Activated B cell treated with CpG ODN at 0.5 μM for 24 hours (primary cell): ENCODE data around the gene TMEM121. TPM values are rescaled to one million over a fixed set of nuclear protein-coding genes. Genes with fewer than 3 reads are reported as not detected.
A peak's percentile ranks its signal among the peaks of the same experiment; 100 is the strongest.
"Not testable (repeated sequence)": the region's sequence is repeated elsewhere in the genome, so short reads cannot be mapped to it uniquely, and the experiment has no call there.

Source experiments
- ATAC-seq: fragments of 200-7000 bp; cut with Tn5 transposase; one replicate; pipeline ENCODE4 v1.10.0; 2021; ENCODE audit warnings: low read depth, mild to moderate bottlenecking, moderate library complexity
- CTCF ChIA-PET: fragments of 350-600 bp; sonication (Branson Sonifier 250); formaldehyde crosslinking; loops from one replicate; lab custom pipeline; 2021; ENCODE audit warnings: antibody characterized with exemption; lab: Charles Lee
- POLR2A ChIA-PET: fragments of 350-600 bp; sonication (Branson Sonifier 250); formaldehyde crosslinking; loops from one replicate; lab custom pipeline; 2021; ENCODE audit warnings: antibody characterized with exemption; lab: Charles Lee
- DNase-seq: peaks from one replicate; pipeline ENCODE4 v3.0.0; 2022
- H3K27ac Mint-ChIP-seq: one replicate; pipeline ENCODE4 v1.8.0; 2020; ENCODE audit warnings: mixed read lengths
- H3K27me3 Mint-ChIP-seq: one replicate; pipeline ENCODE4 v1.8.0; 2021; ENCODE audit warnings: mixed read lengths
- H3K36me3 Mint-ChIP-seq: one replicate; pipeline ENCODE4 v1.8.0; 2021; ENCODE audit warnings: low read depth, mixed read lengths
- H3K4me1 Mint-ChIP-seq: one replicate; pipeline ENCODE4 v1.8.0; 2021; ENCODE audit warnings: mixed read lengths
- H3K4me3 Mint-ChIP-seq: one replicate; pipeline ENCODE4 v1.8.0; 2020; ENCODE audit warnings: mild to moderate bottlenecking, mixed read lengths
- H3K9me3 Mint-ChIP-seq: one replicate; pipeline ENCODE4 v1.8.0; 2020; ENCODE audit warnings: mixed read lengths
- intact Hi-C: fragments of 100-400 bp; cut with micrococcal nuclease; formaldehyde crosslinking; loops from one replicate; pipeline ENCODE4 v1.15.1; 2024
- total RNA-seq: library from RNA; stranded (reverse); gene quantifications from 2 replicates; pipeline ENCODE4 v1.2.3, GENCODE V29; 2022
- TF ChIP-seq, protein P1 (sequence below): fragments of 200-600 bp; IDR thresholded peaks from one replicate; pipeline ENCODE4 v1.8.0; 2022; ENCODE audit warnings: antibody characterized with exemption, mild to moderate bottlenecking

The TMEM121 gene
- total RNA-seq, 1 donor from 2014 or later = 1.6 TPM

DNA sequence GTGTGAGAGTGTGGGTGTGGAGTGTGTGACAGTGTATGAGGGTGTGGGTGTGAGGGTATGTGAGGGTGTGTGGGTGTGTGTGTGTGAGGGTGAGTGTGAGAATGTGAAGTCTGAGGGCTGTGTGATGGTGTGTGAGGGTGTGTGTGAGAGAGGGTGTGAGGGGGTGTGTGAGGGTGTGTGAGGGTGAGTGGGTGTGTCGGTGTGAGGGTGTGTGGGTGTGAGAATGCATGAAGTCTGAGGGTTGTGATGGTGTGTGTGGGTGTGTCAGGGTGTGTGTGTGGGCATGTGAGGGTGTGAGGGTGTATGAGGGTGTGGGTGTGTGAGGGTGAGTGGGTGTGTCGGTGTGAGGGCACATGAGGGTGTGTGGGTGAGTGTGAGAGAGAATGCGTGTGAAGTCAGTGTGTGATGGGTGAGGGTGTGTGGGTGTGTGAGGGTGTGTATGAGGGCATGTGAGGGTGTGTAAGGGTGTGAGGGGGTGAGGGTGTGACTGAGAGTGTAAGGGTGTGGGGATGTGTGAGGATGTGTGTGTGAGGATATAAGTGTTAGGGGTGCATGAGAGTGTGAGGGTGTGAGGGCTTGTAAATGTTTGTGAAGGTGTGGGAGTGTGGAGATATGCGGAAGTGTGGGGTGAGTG is 36.4 kb downstream of the TMEM121 start:
- TF ChIP-seq, protein P1, sequence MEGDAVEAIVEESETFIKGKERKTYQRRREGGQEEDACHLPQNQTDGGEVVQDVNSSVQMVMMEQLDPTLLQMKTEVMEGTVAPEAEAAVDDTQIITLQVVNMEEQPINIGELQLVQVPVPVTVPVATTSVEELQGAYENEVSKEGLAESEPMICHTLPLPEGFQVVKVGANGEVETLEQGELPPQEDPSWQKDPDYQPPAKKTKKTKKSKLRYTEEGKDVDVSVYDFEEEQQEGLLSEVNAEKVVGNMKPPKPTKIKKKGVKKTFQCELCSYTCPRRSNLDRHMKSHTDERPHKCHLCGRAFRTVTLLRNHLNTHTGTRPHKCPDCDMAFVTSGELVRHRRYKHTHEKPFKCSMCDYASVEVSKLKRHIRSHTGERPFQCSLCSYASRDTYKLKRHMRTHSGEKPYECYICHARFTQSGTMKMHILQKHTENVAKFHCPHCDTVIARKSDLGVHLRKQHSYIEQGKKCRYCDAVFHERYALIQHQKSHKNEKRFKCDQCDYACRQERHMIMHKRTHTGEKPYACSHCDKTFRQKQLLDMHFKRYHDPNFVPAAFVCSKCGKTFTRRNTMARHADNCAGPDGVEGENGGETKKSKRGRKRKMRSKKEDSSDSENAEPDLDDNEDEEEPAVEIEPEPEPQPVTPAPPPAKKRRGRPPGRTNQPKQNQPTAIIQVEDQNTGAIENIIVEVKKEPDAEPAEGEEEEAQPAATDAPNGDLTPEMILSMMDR = no peak
- peak overlapping the region; percentile 56 for H3K4me3 Mint-ChIP-seq
- H3K4me1 Mint-ChIP-seq = peaks cover 36% of the 10 kb centered on the region
- no peaks in the 10 kb centered on the region for H3K36me3 Mint-ChIP-seq
- intact Hi-C loops = no loop called here
- H3K9me3 Mint-ChIP-seq = no peaks in the 10 kb centered on the region
- POLR2A ChIA-PET = no interaction called here
- DNase-seq (no peak), ATAC-seq (no peak)
- CTCF ChIA-PET = no interaction called here
- no peaks in the 10 kb centered on the region for H3K27me3 Mint-ChIP-seq
- H3K27ac Mint-ChIP-seq = peak overlapping the region; percentile 97

DNA sequence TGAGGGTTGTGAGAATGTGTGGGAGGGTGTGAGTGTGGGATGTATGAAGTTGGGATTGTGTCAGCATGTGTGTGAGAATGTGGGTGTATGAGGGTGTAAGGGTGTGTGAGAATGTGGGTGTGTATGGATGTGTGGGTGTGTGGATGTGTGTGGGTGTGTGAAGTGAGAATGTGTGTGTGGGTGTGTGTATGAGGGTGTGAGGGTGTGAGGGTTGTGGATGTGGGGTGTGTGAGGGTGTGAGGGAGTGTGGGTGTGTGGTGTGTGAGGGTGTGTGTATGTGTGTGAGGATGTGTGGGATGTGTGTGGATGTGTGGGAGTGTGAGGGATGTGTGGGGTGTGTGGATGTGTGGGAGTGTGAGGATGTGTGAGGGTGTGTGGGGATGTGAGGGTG is 37.0 kb downstream of the TMEM121 start:
- DNase-seq (no peak), ATAC-seq (no peak)
- no peaks in the 10 kb centered on the region for H3K27me3 Mint-ChIP-seq
- TF ChIP-seq, protein P1 = no peak
- H3K4me3 Mint-ChIP-seq = peak overlapping the region; percentile 16
- no peaks in the 10 kb centered on the region for H3K9me3 Mint-ChIP-seq
- H3K36me3 Mint-ChIP-seq = no peaks in the 10 kb centered on the region
- ChIA-PET CTCF (no interaction called here), POLR2A (no interaction called here)
- peak overlapping the region; percentile 97 for H3K27ac Mint-ChIP-seq
- peaks cover 39% of the 10 kb centered on the region for H3K4me1 Mint-ChIP-seq
- intact Hi-C loops = no loop called here

DNA sequence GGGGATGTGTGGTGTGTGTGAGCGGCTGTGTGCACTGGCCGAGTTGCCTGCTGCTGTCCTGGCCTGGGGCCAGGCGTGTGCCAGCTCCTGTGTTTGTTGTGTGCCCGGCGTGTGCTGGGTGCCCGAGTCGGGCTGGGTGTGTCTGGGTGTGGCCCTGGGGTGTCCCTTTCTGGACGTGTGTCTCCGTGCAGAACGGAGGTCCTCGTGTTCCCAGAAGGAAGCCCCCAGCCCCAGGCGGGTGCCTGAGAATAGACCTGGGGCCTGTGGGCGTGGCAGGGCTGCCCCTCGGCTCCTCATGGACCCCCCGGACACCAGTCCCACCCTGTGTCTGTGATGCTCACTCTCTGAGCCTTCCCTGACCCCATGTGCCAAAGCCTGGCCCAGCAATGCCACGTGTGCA is 38.2 kb downstream of the TMEM121 start:
- H3K27me3 Mint-ChIP-seq, ATAC-seq, DNase-seq, H3K4me3 Mint-ChIP-seq, CTCF ChIA-PET, H3K36me3 Mint-ChIP-seq, POLR2A ChIA-PET, H3K9me3 Mint-ChIP-seq, intact Hi-C loops: not testable (repeated sequence)
- H3K4me1 Mint-ChIP-seq = peaks cover 47% of the 10 kb centered on the region
- H3K27ac Mint-ChIP-seq = peak overlapping the region; percentile 97

DNA sequence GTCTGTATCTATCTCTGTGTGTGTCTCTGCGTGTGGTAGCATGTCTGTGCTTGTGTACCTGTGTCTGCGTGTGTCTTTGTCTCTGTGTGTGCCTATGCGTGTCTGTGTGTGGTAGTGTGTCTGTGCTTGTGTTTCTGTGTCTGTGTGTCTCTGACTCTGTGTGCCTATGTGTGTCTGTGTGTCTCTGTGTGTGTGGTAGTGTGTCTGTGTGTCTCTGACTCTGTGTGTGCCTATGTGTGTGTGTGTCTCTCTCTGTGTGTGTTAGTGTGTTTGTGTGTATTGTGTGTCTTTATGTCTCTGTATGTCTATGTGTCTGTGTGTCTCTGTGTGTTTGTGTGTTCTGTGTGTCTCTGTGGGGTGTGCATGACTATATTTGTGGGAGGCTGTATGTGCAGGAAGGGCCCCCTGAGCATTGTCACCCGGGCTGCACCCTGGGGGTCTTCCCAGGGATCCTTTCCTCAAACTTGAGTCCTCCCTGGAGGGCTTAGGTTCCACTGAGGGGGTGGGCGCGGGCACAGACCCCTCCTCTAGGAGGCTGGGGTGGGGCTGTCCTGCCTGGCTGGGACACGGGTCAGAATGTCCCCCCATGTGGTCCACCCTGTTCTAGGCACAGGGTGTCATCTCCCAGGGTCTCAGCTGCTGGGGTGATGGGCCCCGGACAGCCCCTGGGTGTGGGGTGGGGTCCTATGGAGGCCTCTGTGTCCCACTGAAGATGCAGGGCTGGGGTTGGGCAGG is 39.0 kb downstream of the TMEM121 start:
- H3K36me3 Mint-ChIP-seq, H3K9me3 Mint-ChIP-seq, POLR2A ChIA-PET, CTCF ChIA-PET, DNase-seq, H3K27me3 Mint-ChIP-seq, intact Hi-C loops, ATAC-seq: not testable (repeated sequence)
- Mint-ChIP-seq H3K4me3 (peak overlapping the region; percentile 21), H3K4me1 (peaks cover 55% of the 10 kb centered on the region), H3K27ac (peak overlapping the region; percentile 97)

DNA sequence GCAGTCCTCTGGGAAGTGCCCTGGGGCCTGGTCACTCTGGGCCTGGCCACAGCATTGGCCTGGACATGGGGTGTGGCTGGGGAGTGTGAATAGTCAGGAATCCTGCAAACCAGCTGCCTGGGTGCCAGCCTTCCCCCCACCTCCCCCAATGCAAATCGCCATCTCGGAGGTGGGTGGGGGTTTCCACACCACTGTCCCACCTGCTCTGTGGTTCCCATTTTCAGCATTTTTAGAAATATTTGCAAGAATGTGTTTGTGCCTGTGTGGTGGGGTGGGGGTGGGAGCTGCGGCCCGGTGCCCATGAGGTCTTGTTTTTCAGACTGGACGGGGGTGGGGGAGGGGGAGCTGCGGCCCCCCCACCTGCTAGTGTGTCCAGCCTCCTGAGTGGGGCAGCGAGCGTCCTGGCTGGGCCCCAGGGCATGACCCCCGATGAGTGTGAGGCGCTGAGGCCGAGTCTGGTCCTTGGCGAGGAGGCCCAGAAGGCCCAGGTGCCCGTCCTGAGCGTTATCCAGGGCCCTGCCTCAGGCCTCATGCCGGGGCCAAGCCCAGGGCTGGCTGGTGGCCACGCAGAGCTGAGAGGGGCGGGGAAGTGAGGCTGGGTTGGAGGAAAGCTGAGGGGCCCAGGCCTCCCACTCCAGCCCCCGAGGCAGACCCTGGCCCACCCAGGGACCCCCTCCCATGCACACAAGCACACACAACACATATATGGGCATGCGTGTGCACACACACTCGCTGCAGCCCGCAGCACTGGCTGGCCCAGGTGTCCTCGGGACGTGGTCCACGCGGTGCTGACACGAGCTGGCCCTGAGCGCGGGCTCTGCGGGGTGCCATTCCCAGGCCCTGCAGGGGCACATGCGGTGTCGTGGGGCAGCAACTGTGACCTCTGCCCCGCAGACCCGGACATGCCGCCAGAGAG is 40.1 kb downstream of the TMEM121 start:
- CTCF ChIA-PET, H3K27me3 Mint-ChIP-seq, H3K36me3 Mint-ChIP-seq, H3K4me3 Mint-ChIP-seq, H3K9me3 Mint-ChIP-seq, intact Hi-C loops: not testable (repeated sequence)
- DNase-seq = peak; percentile 64
- POLR2A ChIA-PET = interaction anchor here (1.0 kb wide), 1 partner anchor 296 kb away, joined by 6 read pairs; no protein-coding TSS in a partner anchor
- Mint-ChIP-seq H3K27ac (peak overlapping the region; percentile 89), H3K4me1 (peaks cover 61% of the 10 kb centered on the region)
- ATAC-seq = peak; percentile 63

DNA sequence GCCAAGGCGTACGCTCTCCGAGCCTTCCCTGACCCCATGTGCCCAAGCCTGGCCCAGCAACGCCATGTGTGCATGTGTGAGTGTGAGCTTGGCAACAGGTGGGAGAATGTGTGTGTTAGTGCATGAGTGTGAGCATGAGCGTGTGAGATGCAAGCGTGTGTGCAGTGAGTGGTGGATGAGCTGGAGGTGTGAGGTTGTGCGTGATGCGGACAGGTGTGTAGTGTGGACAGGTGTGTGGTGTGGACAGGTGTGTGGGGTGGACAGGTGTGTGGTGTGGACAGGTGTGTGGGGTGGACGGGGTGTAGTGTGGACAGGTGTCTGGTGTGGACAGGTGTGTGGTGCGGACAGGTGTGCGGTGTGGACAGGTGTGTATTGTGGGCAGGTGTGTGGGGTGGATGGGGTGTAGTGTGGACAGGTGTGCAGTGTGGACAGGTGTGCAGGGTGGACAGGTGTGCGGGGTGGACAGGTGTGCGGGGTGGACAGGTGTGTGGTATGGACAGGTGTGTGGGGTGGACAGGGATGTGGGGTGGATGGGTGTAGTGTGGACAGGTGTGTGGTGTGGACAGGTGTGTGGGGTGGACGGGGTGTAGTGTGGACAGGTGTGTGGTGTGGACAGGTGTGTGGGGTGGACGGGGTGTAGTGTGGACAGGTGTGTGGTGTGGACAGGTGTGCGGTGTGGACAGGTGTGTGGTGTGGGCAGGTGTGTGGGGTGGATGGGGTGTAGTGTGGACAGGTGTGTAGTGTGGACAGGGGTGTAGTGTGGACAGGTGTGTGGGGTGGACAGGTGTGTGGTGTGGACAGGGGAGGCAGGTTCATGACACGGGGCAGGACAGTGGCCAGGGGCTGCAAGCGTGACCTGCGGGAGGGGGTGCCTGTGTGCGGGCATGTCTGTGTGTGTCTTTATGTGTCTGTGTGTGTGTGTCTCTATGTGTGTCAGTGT is 41.1 kb downstream of the TMEM121 start:
- CTCF ChIA-PET, intact Hi-C loops, DNase-seq, ATAC-seq, H3K9me3 Mint-ChIP-seq, H3K4me3 Mint-ChIP-seq, H3K27me3 Mint-ChIP-seq, H3K36me3 Mint-ChIP-seq: not testable (repeated sequence)
- POLR2A ChIA-PET = interaction anchor here (0.5 to 1.0 kb wide), 2 partner anchors 109 to 295 kb away, joined by 6 read pairs; no protein-coding TSS in a partner anchor
- H3K4me1 Mint-ChIP-seq = peaks cover 63% of the 10 kb centered on the region
- H3K27ac Mint-ChIP-seq = peak overlapping the region; percentile 95

DNA sequence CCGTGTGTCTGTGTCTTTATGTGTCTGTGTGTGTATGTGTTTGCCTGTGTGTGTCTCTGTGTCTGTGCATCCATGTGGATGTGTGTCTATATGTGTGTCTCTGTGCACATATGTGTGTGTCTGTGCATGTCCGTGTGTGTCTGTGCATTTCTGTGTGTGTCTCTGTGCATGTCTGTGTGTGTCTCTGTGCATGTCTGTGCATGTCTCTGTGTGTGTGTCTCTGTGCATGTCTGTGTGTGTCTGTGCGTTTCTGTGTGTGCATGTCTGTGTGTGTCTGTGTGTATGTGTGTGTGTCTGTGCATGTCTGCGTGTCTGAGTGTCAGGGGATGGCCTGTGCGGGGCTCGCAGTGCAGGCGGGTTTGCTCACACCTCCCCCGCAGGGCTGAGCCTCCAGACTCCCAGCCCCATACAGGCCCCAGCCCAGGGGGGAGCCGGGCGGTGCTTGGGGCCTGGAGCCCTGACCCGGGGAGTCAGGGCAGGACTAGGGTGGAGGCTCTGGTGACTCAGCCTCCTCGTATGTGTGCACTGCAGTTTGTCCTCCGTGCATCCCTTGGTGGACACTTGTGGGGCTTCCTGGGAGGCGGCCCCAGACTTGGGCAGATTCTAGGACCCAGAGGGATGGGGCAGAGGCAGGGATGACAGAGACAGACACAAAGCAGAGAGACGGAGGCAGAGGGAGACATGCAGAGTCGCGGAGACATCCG is 41.9 kb downstream of the TMEM121 start:
- CTCF ChIA-PET, intact Hi-C loops, H3K9me3 Mint-ChIP-seq, H3K27me3 Mint-ChIP-seq, POLR2A ChIA-PET, H3K36me3 Mint-ChIP-seq, DNase-seq: not testable (repeated sequence)
- Mint-ChIP-seq H3K4me1 (peaks cover 59% of the 10 kb centered on the region), H3K4me3 (peak overlapping the region; percentile 25), H3K27ac (peak overlapping the region; percentile 95)
- ATAC-seq = peak; percentile 19
